ENCODE data around the gene PTPRN2. TPM values are rescaled to one million over a fixed set of nuclear protein-coding genes. Genes with fewer than 3 reads are reported as not detected.

PTPRN2 gene
- total and polyA plus RNA-seq, 2 of the 8 experiments (the other 6 are each of a cell fraction or from before 2014, with no cell fraction given): 2.6 to 4.5 TPM

DNA sequence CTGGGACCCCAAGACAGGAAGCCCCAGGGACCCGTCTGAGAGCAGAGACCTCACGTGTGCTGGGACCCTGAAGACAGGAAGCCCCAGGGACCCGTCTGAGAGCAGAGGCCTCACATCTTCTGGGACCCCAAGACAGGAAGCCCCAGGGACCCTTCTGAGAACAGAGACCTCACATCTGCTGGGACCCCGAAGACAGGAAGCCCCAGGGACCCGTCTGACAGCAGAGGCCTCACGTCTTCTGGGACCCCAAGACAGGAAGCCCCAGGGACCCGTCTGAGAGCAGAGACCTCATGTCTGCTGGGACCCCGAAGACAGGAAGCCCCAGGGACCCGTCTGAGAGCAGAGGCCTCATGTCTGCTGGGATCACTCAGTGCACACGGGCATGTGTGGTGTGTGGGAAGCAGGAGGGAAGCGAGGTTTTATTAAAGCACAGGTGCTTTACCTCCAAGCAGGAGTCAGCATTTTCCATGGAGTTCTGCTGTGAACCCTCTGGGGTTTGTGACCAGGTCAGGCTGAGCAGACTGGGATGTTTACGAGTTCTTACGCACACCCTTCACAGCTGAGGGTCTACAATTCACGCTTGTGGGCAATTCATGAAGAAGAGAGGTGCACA, 660.2 kb downstream of the PTPRN2 start:
- Histone ChIP-seq H2BK15ac (ENCODE audit: low read length) (no peak overlapping the region), H3K4ac (replicated peaks; ENCODE audit: insufficient read length, low read depth, low read length) (no peak overlapping the region), H2BK20ac (ENCODE audit: low read length) (no peak overlapping the region), H3K4me1 (replicated peaks in 1 of 4; ENCODE audit: control insufficient read depth in 3 of 4, insufficient read depth in 4 of 4, low read length in 3 of 4) (peaks cover 0 to 13% (median 6%) of the 10 kb centered on the region in 4 experiments; a peak in 6 of 7 replicates), H3K14ac (ENCODE audit: insufficient read length) (no peak overlapping the region), H4K91ac (replicated peaks; ENCODE audit: insufficient read length, low read length) (no peak overlapping the region), H3K4me2 (ENCODE audit: insufficient read depth in 1 of 2, low read depth in 2 of 2, low read length in 2 of 2) (no peak overlapping the region), H3K36me3 (ENCODE audit: control insufficient read depth in 2 of 4, insufficient read depth in 4 of 4, low read length in 3 of 4) (no peaks in the 10 kb centered on the region), H3K4me3 (ENCODE audit: extremely low read depth in 1 of 4, insufficient read depth in 2 of 4, low read depth in 3 of 4, low read length in 4 of 4) (no peak overlapping the region), H3K79me1 (ENCODE audit: low read depth, low read length) (no peaks in the 10 kb centered on the region), H3K79me2 (ENCODE audit: control insufficient read depth in 1 of 2, insufficient read depth in 2 of 2, low read length in 2 of 2) (no peaks in the 10 kb centered on the region), H2BK5ac (ENCODE audit: low read depth, low read length) (no peak overlapping the region), H3K27ac (ENCODE audit: low read depth, low read length) (no peak overlapping the region), H3K9ac (replicated peaks in 1 of 4; ENCODE audit: extremely low read depth in 1 of 4, low read depth in 3 of 4, low read length in 3 of 4) (no peak overlapping the region), H2AFZ (ENCODE audit: low read length) (no peak overlapping the region), H2BK120ac (replicated peaks; ENCODE audit: low read depth, low read length) (no peak overlapping the region), H3K23me2 (ENCODE audit: low read depth, low read length) (no peaks in the 10 kb centered on the region), H4K8ac (ENCODE audit: extremely low read depth, insufficient read depth, low read length) (no peak overlapping the region), H3K27me3 (replicated peaks in 1 of 4; ENCODE audit: control insufficient read depth in 3 of 4, extremely low read depth in 1 of 4, insufficient read depth in 3 of 4, low read length in 3 of 4) (no peaks in the 10 kb centered on the region), H2AK5ac (ENCODE audit: low read depth, low read length) (no peak overlapping the region), H3K18ac (ENCODE audit: extremely low read depth, low read length) (no peak overlapping the region), H4K20me1 (replicated peaks in 1 of 2; ENCODE audit: control insufficient read depth in 1 of 2, insufficient read depth in 2 of 2, low read length in 2 of 2) (no peaks in the 10 kb centered on the region), H3K9me3 (ENCODE audit: insufficient read depth in 2 of 2, low read depth in 1 of 2, low read length in 1 of 2) (no peaks in the 10 kb centered on the region), H2BK12ac (ENCODE audit: low read depth, low read length) (no peak overlapping the region), H3K56ac (replicated peaks; ENCODE audit: insufficient read length, low read depth, low read length) (no peak overlapping the region), H4K5ac (ENCODE audit: insufficient read length, low read depth, low read length) (no peak overlapping the region), H3K23ac (ENCODE audit: insufficient read length) (no peak overlapping the region)
- ChIA-PET CTCF (ENCODE audit: partially characterized antibody) (no interaction called here), POLR2A (ENCODE audit: partially characterized antibody) (no interaction called here)
- WGBS, 2 experiments (ENCODE audit: extremely low coverage in 1 of 2, insufficient coverage in 1 of 2, insufficient read length in 1 of 2, insufficient replicate concordance in 2 of 2, low coverage in 1 of 2, low lambda C conversion rate in 2 of 2, missing lambda C conversion rate in 1 of 2): 79% methylated on average over 9 of the region's 14 CpGs; no CpG with 5 or more reads in 1 of the 2 experiments
- FAIRE-seq: no peak
- TF ChIP-seq HDAC2 (IDR thresholded peaks at IDR 0.05; ENCODE audit: borderline replicate concordance in 1 of 2, low read depth in 2 of 2, low read length in 2 of 2): no peak
- no peak for TF ChIP-seq SAP30 (IDR thresholded peaks at IDR 0.05; ENCODE audit: insufficient read depth, insufficient replicate concordance, low read length)
- TF ChIP-seq FOSL1 (IDR thresholded peaks at IDR 0.05; ENCODE audit: insufficient read depth, low read depth, low read length): no peak
- no peak for TF ChIP-seq TAF1 (IDR thresholded peaks at IDR 0.05; ENCODE audit: low read depth, low read length)
- no peak for TF ChIP-seq KDM5A (IDR thresholded peaks at IDR 0.05; ENCODE audit: low read length)
- TF ChIP-seq YY1 (IDR thresholded peaks at IDR 0.05; ENCODE audit: low read depth, low read length): no peak
- TF ChIP-seq CREB1 (IDR thresholded peaks at IDR 0.05): no peak
- no peak for DNase-seq (ENCODE audit: low read depth in 1 of 2, low spot score in 2 of 2)

Data from H1 (cell line).